GM23248 (cell line): ENCODE measurements around the gene ADGRD2.

Experiments
- EZH2 ChIP-seq: fragments of 200-600 bp; sonication (generic); IDR thresholded peaks from 2 replicates; pipeline ENCODE4 v1.6.1; 2018; ENCODE audit warnings: antibody characterized with exemption, mild to moderate bottlenecking; ENCODE audit not compliant: insufficient read depth, poor library complexity, severe bottlenecking
- EZH2phosphoT487 ChIP-seq: fragments of 200-600 bp; sonication (generic); IDR thresholded peaks from 2 replicates; pipeline ENCODE4 v1.6.1; 2018; ENCODE audit warnings: antibody characterized with exemption, moderate library complexity, mild to moderate bottlenecking, low read depth; ENCODE audit not compliant: insufficient read depth

GRCh38 chr9:124443625-124444024 lies 6.6 kb upstream of the ADGRD2 start:
- no peak for TF ChIP-seq EZH2
- TF ChIP-seq EZH2phosphoT487 = no peak
